RCC 7860 (cell line): ENCODE results near the gene AVEN.
"Not testable (repeated sequence)": the region's sequence is repeated elsewhere in the genome, so short reads cannot be mapped to it uniquely, and the experiment has no call there.

Source experiments
- DNase-seq: peaks from one replicate; pipeline ENCODE4 v3.0.0-alpha.2; 2015; ENCODE audit warnings: low spot score
- FAIRE-seq: peaks from 2 replicates; lab custom pipeline; 2012; peaks lifted over from hg19 to GRCh38; lab: Jason Lieb, UNC

AVEN gene

DNA sequence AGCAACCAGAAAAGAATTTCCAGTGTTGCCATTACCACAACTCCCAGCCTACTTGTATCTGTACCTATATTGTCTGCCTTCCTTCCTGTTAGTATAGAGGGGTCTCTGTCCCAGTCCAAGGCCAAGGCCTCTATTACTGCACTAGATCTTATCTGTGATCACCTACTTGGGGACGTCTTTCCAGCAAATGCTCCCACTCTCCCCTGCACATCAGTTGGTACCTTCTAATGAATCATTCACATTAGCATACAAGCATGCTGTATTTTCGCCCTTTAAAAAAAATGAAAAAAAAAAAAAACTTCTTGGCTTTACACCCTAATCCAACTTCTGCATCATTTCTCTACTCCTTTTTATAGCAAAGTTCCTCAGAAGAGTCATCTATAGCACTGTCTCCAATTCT is 4.8 kb upstream of the AVEN start:
- DNase-seq = no peak
- FAIRE-seq = no peak

DNA sequence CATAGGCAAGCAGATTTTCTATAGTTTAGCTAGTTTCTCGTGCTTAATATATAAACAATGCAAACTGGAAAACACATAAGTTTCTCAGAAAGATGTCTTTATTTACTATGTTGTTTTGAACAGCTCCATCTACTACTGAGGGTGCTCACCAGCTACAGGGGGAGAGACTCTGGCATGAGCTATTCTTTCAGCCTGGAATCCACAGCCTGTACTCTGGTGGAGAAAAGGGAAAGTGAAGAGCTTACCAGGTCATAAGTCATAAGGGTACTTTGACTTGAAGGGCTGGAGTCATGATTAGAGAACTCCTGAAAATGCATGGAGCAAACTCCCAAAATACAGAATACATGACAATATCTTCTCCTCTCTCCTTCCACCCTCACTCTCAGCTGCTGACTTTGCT is 4.4 kb upstream of the AVEN start:
- no peak for DNase-seq
- FAIRE-seq = no peak

DNA sequence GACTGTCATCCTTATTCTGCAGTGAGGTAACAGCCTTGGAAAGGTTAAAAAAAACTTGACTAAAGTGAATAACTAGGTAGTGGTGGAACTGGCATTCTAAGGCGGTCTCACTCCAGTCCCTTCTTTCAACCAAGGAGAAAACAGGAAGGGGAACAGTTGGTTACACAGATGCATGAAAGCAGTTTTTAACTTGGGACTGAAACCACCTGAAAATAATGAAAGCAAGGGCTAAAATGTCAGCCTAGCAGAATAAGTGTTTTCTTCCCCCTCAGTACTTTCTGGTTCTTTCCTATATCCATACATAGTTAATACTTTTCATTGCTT is 748 bp upstream of the AVEN start:
- no peak for DNase-seq
- FAIRE-seq = no peak

DNA sequence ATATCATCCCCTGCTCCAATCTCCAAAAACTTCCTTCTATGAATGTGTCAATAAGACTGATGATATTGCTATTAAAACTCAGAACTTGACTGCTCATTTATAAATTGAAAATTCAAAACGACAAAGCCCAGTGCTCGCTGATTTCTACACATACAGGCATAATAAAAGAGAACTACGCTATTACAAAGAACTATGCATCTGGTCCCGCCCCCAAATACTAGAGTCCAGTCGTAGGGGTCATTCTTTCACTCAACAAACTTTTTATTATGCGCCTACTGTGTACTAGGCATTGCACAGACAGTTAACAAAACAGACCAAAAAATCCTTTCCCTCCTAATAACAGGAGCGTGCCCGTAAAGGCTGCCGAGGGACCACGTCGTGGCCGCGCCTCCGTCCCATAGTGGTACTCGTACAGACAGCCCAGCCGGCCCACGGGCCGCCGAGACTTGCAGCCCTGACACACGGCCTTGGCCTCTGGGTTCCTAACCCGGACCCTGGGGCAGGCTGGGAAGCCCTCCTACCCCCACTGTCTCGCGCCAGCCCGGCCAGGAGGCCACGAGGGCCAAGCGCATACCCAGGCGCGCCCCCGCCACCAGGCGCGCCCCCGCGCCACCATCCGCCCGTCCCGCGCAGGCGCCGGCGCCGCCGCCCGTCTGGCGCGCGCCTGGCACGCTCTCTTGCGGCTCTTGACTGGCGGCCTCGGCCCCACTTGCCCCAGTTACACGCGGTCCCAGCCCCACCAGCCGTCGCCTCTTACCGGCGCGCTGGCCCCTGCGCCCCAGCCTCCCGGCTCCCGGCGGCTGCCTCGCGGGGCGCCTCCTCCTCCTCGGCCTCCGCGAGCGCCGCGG is 757 bp downstream of the AVEN start:
- FAIRE-seq (no peak), DNase-seq (peak; percentile 44)

DNA sequence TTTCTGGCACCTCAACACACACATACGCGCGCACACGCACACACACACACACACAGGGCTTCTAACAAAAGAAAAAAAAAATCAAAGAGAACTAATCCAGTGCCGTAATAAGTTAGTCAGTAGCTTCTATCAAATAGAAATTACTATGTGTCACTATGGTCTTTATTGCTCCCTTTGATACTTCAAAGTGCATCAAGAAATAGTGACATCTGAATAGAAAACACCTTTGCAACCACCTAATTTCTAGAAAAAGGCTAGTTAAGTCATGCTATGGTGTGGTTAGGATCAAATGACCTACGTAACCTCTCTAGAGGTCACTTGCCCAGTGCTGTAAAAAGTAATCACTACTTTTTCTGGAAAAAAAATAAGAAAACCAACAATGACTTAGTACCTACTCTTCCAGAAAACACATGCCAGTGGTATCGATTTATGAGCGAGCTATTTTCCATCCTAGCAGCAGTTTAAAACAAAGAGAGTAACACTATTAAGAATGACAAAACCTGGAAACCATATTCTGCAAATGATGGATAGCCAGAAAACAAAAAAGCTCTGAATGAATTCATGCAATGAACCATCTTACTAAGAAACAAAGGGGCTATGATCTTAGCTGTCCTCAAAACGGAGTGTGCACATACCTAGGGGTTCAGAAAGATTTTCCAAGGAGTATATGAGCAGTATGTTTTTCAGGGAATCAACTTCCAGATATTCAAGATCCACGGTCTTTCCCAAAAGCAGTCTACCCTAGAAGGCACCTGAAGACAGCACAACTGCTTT is 6.8 kb downstream of the AVEN start:
- FAIRE-seq (no peak), DNase-seq (no peak)

DNA sequence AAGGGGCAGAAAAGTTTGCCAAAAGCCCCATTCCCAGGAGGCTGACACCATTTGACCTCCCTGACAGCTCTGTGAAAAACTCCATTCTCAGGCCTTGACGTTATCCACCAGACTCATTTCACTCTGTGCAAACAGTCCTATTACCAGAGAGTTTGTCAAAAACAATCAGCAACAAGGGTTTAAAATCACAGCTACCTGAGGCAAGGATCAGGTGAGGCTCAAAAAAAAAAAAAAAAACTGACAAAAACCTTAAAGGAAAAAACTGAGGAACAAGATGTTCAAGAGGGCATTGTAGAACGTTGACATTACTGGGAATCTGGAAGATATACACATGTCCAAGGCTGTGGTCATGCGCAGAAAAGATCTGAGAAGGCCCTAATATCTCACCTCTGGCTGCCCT is 11.4 kb downstream of the AVEN start:
- DNase-seq (no peak), FAIRE-seq (no peak)

DNA sequence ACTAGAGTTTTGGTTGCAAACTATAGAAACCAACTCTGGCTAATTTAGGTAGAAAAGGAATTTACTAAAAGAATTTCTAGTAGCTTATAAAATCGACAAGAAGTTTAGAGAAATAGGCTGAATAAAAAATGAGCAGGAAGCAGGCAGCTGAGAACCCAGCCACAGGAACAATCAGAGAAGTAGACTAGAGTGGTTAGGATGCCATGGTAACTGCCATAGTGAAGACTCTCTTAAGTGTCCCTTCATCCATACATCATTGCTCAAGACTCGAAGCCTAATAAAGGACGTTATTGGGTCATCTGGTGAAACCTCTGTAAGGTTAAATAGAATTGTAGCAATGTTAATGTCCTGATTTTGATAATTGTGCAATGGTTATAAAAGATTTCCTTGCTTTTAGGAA is 13.8 kb downstream of the AVEN start:
- DNase-seq (no peak), FAIRE-seq (no peak)

DNA sequence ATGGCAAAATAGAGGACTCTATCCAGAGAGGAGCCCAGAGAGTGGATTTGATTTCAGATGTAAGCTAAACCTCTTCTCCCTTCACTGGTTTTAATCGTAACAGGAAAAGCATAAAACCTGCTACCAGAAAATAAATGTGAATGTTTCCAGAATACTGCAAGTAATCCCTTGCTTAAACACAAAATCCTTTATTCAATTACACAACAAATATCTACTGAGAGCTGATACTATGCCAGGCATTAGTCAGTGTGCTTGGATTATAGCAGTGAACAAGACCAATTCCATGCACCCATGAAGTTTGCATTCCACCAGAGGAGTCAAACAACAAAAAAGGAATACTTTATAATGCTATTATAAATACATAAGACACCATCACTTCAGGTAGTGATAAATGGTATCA is 15.1 kb downstream of the AVEN start:
- FAIRE-seq (no peak), DNase-seq (no peak)

DNA sequence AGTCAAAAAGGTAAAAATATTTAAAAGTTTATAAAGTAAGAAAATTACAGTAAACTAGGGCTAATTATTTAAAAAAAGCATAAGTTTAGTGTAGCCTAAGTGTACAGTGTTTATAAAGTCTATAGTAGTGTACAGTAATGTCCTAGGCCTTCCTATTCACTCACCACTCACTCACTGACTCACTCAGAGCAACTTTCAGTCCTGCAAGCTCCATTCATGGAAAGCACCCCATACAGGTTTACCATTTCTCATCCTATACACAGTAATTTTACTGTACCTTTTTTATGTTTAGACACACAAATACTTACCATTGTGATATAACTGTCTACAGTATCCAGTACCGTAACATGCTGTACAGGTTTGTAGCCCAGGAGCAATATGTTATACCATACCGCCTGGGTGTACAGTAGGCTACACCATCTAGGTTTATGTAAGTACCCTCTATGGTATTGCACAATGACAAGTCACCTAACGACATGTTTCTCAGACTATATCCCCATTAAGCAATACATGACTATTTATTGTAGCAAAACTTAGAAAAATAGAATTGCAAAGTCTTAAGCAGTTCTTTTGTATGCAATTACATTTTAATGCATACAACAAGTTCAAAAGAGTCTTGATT is 19.5 kb downstream of the AVEN start:
- FAIRE-seq = no peak
- DNase-seq = no peak

DNA sequence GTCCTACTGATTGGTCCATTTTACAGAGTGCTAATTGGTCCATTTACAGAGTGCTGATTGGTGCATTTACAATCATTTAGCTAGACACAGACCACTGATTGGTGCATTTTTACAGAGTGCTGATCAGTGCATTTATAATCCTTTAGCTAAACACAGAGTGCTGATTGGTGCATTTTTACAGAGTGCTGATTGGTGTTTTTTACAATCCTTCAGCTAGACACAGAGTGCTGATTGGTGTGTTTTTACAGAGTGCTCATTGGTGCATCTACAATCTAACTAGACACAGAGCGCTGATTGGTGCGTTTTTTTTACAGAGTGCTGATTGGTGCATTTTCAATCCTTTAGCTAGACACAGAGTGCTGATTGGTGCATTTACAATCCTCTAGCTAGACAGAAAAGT is 20.3 kb downstream of the AVEN start:
- not testable (repeated sequence) for DNase-seq, FAIRE-seq

DNA sequence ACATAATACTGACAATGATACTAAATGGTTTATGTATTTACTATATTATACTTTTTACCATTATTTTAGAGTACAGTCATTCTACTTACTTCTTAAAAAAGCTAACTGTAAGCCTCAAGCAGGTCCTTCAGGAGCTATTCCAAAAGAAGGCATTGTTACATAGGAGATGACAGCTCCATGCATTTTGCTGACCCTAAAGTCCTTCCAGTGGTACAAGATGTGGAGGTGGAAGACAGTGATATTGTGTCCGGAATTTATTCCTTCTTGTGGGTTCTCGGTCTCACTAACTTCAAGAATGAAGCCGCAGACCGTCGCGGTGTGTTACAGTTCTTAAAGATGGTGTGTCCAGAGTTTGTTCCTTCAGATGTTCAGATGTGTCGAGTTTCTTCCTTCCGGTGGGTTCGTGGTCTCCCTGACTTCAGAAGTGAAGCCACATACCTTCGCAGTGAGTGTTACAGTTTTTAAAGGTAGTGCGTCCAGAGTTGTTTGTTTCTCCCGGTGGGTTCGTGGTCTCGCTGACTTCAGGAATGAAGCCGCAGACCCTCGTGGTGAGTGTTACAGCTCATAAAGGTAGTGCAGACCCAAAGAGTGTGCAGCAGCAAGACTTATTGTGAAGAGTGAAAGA is 20.9 kb downstream of the AVEN start:
- DNase-seq (no peak), FAIRE-seq (no peak)

DNA sequence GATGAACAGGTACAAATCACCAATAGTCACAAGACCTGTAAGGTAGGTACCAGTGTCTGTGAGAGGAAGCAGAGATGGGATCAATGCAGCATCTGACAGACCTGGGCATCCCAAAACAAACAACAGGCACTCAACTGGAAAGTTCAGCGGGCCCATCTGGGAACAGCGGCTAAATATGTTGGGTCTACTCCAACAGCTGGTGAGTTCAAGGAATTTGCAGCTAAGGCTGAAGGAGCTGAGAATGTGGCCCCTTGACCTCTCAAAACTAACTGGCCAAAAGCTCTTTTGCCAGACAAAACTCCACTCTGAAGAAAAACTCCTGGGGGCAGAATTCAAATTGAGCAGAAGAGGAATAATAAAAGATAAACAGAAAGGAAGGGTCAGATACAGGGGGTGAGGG is 24.4 kb downstream of the AVEN start:
- DNase-seq = no peak
- FAIRE-seq = no peak

DNA sequence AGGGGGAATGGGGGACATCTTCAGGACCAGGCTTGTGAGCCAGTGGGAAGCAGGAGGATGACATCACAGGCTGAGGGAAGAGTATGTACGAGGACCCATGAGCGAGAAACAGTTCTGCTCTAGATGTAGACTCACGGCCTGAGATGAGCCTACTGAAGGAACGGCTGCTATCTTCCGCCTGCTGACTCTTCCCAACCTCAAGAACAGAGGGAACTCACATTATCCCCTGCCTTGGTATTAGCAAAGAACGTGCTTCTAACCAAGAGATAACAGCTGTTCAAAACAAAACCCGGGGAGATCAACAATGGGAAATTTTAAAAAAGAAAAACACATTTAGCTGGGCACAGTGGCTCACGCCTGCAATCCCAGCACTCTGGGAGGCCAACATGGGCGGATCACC is 25.3 kb downstream of the AVEN start:
- DNase-seq (no peak), FAIRE-seq (no peak)

DNA sequence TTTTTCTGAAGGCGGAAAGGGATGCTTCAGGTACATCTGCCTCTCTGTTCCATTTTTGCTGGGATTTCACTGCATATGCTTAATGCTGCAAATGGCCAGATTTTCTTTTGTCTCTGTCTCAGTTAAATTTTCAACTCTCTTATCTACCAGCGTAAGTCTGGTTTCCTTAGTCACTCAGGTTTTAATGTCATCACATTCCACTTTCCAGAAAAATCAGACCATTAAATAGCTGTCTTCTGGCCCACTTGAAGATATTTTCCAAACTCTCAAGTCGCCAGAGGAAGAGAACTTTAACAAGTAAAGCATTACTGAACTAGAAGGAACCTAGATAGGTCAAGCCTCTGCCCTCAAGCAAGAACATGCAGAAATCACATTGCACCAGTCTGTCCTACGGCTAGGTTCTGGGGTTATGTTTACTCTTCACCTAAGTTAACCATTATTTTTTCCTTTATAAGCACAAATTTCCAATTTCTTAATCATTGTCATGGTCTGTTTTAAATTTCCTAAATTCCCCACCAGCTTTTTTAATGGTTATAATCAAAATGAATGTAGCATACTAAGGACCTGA is 26.5 kb downstream of the AVEN start:
- DNase-seq = no peak
- no peak for FAIRE-seq

DNA sequence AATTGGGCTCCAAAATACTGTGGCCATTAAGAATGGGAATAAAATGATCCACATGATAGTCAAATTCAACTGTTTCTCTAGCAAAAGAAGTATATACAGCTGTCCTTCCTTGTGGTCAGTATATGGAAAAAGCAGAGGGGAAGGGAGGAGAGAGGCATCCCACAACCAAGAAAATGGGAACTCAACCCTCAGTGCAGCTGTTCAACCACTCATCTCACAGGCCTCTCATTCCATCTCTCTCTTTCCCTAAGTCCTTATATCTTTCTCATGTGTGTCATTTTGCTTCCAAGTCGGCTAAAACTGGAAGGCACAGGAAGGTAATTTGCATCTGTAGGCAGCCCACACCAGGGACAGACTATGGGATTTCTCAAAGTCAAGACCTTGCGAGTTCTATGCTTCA is 27.5 kb downstream of the AVEN start:
- FAIRE-seq (no peak), DNase-seq (no peak)

DNA sequence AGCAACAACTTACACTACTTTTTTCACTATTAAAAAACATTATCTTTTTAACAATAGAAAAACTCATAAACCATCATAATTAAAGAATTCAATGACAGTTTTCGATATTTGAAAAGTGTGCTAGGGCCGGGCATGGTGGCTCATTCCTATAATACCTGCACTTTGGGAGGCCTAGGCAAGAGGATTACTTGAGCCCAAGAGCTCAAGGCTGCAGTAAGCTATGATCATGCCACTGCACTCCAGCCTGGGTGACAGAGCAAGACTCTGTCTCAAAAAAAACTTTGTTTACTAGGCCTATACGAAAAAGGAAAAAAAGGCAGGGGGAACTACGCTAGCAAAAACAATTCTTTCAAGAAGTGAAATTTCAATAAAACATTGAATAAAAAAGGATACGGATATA is 28.1 kb downstream of the AVEN start:
- FAIRE-seq (no peak), DNase-seq (no peak)

DNA sequence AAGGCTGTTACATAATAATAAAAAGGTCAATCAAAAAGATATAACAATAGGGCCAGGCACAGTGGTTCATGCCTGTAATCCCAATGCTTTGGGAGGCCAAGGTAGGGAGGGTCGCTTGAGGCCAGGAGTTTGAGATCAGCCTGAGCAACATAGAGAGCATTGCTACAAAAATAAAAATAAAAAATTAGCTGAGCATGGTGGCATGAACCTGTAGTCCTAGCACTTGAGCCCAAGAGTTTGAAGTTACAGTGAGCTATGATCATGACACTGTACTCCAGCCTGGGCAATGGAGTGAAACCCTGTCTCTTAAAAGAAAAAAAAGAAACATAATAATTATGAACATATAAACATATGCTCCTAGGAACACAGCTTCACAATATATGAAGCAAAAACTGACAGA is 29.3 kb downstream of the AVEN start:
- no peak for DNase-seq
- FAIRE-seq = no peak

DNA sequence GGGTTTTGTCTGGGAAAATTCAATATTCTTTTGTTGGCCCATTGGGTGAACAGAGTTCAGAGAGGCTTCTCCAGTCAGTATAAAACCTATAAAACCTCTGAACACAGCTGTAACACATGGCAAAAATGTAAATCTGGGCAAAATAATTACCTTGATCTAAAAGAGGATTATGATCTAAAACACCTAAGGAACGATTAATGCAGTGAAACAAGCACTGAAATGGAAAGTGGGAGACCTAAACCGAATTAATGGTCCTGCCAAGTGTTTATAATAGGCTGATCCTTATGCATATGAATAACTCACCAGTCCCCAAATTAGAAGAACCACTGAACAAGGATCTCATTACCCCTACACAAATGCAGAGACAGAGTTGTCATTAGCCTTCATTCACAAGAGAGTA is 32.6 kb downstream of the AVEN start:
- DNase-seq = no peak
- no peak for FAIRE-seq

DNA sequence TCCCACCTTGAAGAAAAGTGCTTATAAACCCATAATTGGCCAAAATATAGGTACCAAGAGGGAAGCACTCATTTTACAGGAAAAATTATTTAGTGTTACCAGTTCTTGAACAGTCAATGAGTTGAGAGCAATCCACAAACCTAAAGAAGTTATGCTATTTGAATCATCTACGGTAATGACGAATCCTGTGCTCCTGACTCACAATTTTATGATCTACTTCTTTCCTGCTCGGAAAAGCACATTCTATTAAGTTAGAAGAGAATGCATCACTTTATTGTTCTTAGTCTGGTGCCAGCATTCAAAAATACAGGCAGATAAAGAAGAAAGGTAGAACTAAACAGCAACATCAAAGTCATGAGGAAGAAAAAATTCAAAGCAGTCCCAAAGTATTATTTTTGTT is 37.5 kb downstream of the AVEN start:
- no peak for DNase-seq

DNA sequence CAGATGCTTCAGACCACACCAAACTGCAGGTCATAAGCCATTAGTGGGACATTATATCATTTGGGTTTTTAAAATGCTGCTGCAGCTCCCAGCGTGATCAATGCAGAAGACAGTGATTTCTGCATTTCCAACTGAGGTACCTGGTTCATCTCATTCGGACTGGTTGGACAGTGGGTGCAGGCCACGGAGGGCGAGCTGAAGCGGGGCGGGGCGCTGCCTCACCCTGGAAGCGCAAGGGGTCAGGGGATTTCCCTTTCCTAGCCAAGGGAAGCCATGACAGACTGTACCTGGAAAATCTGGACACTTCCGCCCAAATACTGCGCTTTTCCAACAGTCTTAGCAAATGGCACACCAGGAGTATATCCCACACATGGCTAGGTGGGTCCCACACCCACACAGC is 43.3 kb downstream of the AVEN start:
- not testable (repeated sequence) for DNase-seq, FAIRE-seq

More for the DNA sequence above, 37.5 kb downstream of the AVEN start:
- FAIRE-seq = no peak

DNA sequence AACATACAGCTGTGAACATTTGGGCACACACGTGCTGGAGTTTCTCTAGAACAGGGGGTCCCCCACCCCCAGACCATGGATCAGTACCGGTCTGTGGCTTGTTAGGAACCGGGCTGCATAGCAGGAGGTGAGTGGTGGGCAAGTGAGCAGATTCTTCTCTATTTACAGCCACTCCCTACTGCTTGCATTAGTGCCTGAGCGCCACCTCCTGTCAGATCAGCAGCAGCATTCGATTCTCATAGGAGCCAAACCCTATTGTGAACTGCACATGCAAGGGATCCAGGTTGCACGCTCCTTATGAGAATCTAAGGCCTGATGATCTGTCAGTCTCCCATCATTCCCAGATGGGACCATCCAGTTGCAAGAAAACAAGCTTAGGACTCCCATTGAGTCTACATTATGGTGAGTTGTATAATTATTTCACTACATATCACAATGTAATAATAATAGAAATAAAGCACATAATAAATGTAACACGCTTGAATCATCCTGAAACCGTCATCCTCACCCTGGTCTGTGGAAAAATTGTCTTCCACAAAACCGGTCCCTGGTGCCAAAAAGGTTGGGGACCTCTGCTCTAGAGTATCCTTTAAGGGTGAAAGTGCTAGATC is 44.9 kb downstream of the AVEN start:
- no peak for FAIRE-seq

More for the DNA sequence above, 44.9 kb downstream of the AVEN start:
- no peak for DNase-seq
